MM.1S (cell line): ENCODE measurements around the gene KCNMB2.

Experiments
- EZH2phosphoT487 ChIP-seq: fragments of 300-600 bp; sonication (generic); IDR thresholded peaks from 2 replicates; pipeline ENCODE4 v1.6.1; 2018; ENCODE audit warnings: antibody characterized with exemption, low read length
- TF ChIP-seq, protein P1 (sequence below): fragments of 300-600 bp; sonication (generic); IDR thresholded peaks from 2 replicates; pipeline ENCODE4 v1.5.1; 2016; ENCODE audit warnings: antibody characterized with exemption, low read length, mixed read lengths

DNA sequence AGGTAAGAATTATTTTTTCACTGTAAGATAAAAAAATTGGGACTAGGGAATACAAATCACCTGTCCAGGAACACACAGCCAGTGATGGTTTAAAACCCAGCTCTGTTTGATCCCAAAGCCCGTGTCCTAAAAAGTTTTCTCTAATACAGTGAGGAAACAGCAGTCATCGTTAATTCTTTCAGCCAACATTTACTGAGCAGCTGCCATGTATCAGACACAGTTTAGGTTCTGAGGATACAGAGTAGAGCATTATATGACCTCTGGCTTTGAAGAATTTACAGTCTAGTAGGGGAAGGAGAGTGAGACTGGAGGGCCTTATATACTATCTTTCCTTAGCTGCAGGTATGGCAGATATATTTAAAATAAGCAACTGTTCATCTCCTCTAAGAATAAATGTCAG lies 82.7 kb downstream of the KCNMB2 start:
- TF ChIP-seq, protein P1, sequence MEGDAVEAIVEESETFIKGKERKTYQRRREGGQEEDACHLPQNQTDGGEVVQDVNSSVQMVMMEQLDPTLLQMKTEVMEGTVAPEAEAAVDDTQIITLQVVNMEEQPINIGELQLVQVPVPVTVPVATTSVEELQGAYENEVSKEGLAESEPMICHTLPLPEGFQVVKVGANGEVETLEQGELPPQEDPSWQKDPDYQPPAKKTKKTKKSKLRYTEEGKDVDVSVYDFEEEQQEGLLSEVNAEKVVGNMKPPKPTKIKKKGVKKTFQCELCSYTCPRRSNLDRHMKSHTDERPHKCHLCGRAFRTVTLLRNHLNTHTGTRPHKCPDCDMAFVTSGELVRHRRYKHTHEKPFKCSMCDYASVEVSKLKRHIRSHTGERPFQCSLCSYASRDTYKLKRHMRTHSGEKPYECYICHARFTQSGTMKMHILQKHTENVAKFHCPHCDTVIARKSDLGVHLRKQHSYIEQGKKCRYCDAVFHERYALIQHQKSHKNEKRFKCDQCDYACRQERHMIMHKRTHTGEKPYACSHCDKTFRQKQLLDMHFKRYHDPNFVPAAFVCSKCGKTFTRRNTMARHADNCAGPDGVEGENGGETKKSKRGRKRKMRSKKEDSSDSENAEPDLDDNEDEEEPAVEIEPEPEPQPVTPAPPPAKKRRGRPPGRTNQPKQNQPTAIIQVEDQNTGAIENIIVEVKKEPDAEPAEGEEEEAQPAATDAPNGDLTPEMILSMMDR = no peak
- TF ChIP-seq EZH2phosphoT487 = no peak
